Measurements from ENCODE around the gene SPATA9.

GRCh38 chr5:95725071-95725820, 42.5 kb upstream of the SPATA9 start:
- no peak for TF ChIP-seq POLR2A (IDR thresholded peaks at IDR 0.05; ENCODE audit: low read depth, low read length)
- TF ChIP-seq POLR2AphosphoS5 (IDR thresholded peaks at IDR 0.05; ENCODE audit: low read depth, low read length): no peak
